Measurements from ENCODE around the gene COA1.

DNA sequence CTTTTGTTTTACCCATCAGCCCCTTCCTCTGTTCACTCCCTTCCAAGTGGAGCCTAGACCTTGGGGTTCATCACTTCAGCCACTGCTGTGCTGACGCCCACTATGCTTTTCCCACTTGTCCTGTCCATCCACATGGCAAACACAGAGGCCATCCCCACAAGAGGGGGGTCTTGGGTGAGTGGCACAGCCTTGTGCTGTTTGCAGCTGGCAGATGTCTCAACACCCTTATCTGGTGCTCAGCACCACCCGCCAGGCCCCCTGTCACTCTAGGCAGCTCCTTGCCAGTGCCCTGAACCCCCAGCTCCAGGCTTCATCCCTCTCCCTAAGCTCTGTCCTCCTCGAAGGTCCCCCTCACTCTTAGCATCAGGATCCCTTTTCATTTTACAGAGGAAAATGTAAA, 42.2 kb upstream of the COA1 start:
- TF ChIP-seq, protein P1, sequence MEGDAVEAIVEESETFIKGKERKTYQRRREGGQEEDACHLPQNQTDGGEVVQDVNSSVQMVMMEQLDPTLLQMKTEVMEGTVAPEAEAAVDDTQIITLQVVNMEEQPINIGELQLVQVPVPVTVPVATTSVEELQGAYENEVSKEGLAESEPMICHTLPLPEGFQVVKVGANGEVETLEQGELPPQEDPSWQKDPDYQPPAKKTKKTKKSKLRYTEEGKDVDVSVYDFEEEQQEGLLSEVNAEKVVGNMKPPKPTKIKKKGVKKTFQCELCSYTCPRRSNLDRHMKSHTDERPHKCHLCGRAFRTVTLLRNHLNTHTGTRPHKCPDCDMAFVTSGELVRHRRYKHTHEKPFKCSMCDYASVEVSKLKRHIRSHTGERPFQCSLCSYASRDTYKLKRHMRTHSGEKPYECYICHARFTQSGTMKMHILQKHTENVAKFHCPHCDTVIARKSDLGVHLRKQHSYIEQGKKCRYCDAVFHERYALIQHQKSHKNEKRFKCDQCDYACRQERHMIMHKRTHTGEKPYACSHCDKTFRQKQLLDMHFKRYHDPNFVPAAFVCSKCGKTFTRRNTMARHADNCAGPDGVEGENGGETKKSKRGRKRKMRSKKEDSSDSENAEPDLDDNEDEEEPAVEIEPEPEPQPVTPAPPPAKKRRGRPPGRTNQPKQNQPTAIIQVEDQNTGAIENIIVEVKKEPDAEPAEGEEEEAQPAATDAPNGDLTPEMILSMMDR (IDR thresholded peaks at IDR 0.05) = no peak
- no peak for TF ChIP-seq POLR2A (IDR thresholded peaks at IDR 0.05)
